GM12865 (cell line): ENCODE measurements around the gene FEZ2.

Experiments
- DNase-seq: peaks from one replicate; pipeline ENCODE4 v3.0.0; 2010; ENCODE audit warnings: low read depth
- H3K4me3 ChIP-seq: 2 replicates; pipeline ENCODE4 v1.5.1; 2011; ENCODE audit warnings: mild to moderate bottlenecking, low read depth, low read length, control low read depth
- CTCF ChIP-seq: IDR thresholded peaks from 2 replicates; pipeline ENCODE4 v1.5.1; 2011; ENCODE audit warnings: low read length, control low read depth, low read depth, inconsistent platforms; ENCODE audit not compliant: insufficient read depth; ENCODE audit errors: missing control alignments

Gene FEZ2

GRCh38 chr2:36579297-36579664 lies 18.7 kb downstream of the FEZ2 start:
- H3K4me3 ChIP-seq, result no peak overlapping the region
- no peak for TF ChIP-seq CTCF
- DNase-seq, result no peak

- DNase-seq, result no peak
- no peak for TF ChIP-seq CTCF
- H3K4me3 ChIP-seq, result no peak overlapping the region
These were observed 19.3 kb downstream of the FEZ2 start for GRCh38 chr2:36578343-36579296.

GRCh38 chr2:36577884-36578283 lies 20.1 kb downstream of the FEZ2 start:
- no peak for DNase-seq
- no peak for TF ChIP-seq CTCF
- no peak overlapping the region for H3K4me3 ChIP-seq

GRCh38 chr2:36574560-36574959 lies 23.4 kb downstream of the FEZ2 start:
- H3K4me3 ChIP-seq, result no peak overlapping the region
- TF ChIP-seq CTCF, result no peak
- DNase-seq, result no peak

- DNase-seq, result no peak
- no peak for TF ChIP-seq CTCF
- no peak overlapping the region for H3K4me3 ChIP-seq
These were observed 24.8 kb downstream of the FEZ2 start for GRCh38 chr2:36573165-36573564.

GRCh38 chr2:36572719-36573059 lies 25.3 kb downstream of the FEZ2 start:
- H3K4me3 ChIP-seq, result no peak overlapping the region
- no peak for TF ChIP-seq CTCF
- DNase-seq, result no peak
